GM03348 (cell line): ENCODE data around the gene CPN2.

Experiments
- DNase-seq: peaks from one replicate; pipeline ENCODE4 v3.0.0; 2012; ENCODE audit warnings: low spot score

The CPN2 gene

GRCh38 chr3:194381460-194381875 is 30.3 kb upstream of the CPN2 start:
- DNase-seq = no peak

- no peak for DNase-seq
Observed at GRCh38 chr3:194380326-194380725, 29.2 kb upstream of the CPN2 start.

GRCh38 chr3:194379651-194380050 is 28.5 kb upstream of the CPN2 start:
- DNase-seq = no peak

GRCh38 chr3:194379231-194379630 is 28.1 kb upstream of the CPN2 start:
- DNase-seq = no peak

- DNase-seq = no peak
Observed at GRCh38 chr3:194377708-194378107, 26.6 kb upstream of the CPN2 start.

- no peak for DNase-seq
Observed at GRCh38 chr3:194376241-194376560, 25.1 kb upstream of the CPN2 start.

- no peak for DNase-seq
Observed at GRCh38 chr3:194375473-194376240, 24.5 kb upstream of the CPN2 start.

GRCh38 chr3:194374935-194375334 is 23.8 kb upstream of the CPN2 start:
- DNase-seq = no peak

- no peak for DNase-seq
Observed at GRCh38 chr3:194373899-194374298, 22.8 kb upstream of the CPN2 start.

GRCh38 chr3:194373028-194373427 is 21.9 kb upstream of the CPN2 start:
- DNase-seq = no peak

- DNase-seq = no peak
Observed at GRCh38 chr3:194370753-194371152, 19.6 kb upstream of the CPN2 start.

GRCh38 chr3:194369522-194370279 is 18.6 kb upstream of the CPN2 start, which contains the start of gene LRRC15:
LRRC15 (minus strand) TSS chr3:194369743; CDS start chr3:194361043, 8,700 bp downstream.
- DNase-seq = peak; percentile 89

GRCh38 chr3:194368918-194369317 is 17.8 kb upstream of the CPN2 start:
- peak; percentile 20 for DNase-seq

GRCh38 chr3:194367992-194368841 is 17.1 kb upstream of the CPN2 start:
- peak; percentile 87 for DNase-seq

- DNase-seq = no peak
Observed at GRCh38 chr3:194365978-194366490, 14.9 kb upstream of the CPN2 start.

- no peak for DNase-seq
Observed at GRCh38 chr3:194365526-194365925, 14.4 kb upstream of the CPN2 start.

- peak; percentile 86 for DNase-seq
Observed at GRCh38 chr3:194364652-194365434, 13.7 kb upstream of the CPN2 start.

- DNase-seq = no peak
Observed at GRCh38 chr3:194364314-194364651, 13.2 kb upstream of the CPN2 start.

GRCh38 chr3:194360568-194360967 is 9.4 kb upstream of the CPN2 start:
- no peak for DNase-seq

GRCh38 chr3:194357681-194358080 is 6.6 kb upstream of the CPN2 start:
- no peak for DNase-seq

- DNase-seq = no peak
Observed at GRCh38 chr3:194355379-194355778, 4.3 kb upstream of the CPN2 start.

- no peak for DNase-seq
Observed at GRCh38 chr3:194354315-194354714, 3.2 kb upstream of the CPN2 start.
